ENCODE measurements around the gene WDR77.

DNA sequence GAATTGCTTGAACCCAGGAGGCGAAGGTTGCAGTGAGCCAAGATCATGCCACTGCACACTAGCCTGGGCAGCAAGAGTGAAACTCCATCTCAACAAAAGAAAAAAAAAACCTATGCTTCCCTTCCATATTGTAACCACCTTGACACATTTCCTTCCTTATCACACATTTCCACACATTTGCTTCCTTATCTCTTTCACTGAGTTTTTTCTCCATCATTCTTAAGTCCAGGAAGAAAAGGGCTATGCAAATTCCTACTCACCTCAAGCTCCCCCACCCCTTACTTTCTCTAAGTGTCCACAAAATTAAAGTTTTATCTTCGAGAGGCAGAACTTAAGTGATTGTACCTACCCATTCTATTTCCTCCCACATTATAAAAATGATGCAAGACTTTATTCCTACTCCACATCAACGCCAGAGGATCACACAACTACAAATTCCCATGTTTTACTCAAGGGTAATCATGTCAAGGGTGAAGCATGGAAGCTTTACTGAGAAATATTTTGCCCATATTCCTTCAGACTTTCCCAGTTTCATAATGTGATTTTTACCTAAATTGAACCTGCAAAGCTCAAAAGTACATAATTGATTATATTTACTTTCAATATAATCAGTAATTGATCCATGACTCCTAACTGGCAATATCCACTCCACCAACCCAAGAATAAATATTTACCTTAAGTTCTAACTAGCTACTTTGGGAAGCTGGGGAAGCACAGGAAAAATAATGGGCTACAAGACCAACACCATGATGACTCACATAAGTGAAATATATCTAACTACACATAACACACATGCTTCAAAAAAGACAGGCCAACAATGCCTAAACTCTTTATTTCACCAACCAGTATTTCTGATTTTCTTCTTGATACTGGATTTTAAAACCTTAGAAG, 9.3 kb downstream of the WDR77 start:
- TF ChIP-seq EZH2 (IDR thresholded peaks at IDR 0.05; ENCODE audit: borderline replicate concordance, low read length), result no peak
- TF ChIP-seq, protein P1, sequence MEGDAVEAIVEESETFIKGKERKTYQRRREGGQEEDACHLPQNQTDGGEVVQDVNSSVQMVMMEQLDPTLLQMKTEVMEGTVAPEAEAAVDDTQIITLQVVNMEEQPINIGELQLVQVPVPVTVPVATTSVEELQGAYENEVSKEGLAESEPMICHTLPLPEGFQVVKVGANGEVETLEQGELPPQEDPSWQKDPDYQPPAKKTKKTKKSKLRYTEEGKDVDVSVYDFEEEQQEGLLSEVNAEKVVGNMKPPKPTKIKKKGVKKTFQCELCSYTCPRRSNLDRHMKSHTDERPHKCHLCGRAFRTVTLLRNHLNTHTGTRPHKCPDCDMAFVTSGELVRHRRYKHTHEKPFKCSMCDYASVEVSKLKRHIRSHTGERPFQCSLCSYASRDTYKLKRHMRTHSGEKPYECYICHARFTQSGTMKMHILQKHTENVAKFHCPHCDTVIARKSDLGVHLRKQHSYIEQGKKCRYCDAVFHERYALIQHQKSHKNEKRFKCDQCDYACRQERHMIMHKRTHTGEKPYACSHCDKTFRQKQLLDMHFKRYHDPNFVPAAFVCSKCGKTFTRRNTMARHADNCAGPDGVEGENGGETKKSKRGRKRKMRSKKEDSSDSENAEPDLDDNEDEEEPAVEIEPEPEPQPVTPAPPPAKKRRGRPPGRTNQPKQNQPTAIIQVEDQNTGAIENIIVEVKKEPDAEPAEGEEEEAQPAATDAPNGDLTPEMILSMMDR (IDR thresholded peaks at IDR 0.05; ENCODE audit: low read length), result no peak
